Transverse colon (tissue), 4 donors: ENCODE data around the gene HID1. TPM values are rescaled to one million over a fixed set of nuclear protein-coding genes. Genes with fewer than 3 reads are reported as not detected.

ENCODE experiments used
- DNase-seq: peaks from one replicate; pipeline ENCODE4 v3.0.0-alpha.2; 2019
- H3K27ac ChIP-seq, 4 donors: fragments of 200-600 bp; sonication (generic); 2 replicates each; pipeline ENCODE4 v1.5.1; 2016 to 2018; ENCODE audit warnings: inconsistent platforms in 4 of 4
- H3K27me3 ChIP-seq: fragments of 200-600 bp; sonication (generic); 2 replicates; pipeline ENCODE4 v1.5.1; 2017; ENCODE audit warnings: inconsistent platforms
- H3K36me3 ChIP-seq, 4 donors: fragments of 200-600 bp; sonication (generic); 2 replicates each; pipeline ENCODE4 v1.5.1; 2017 to 2019; ENCODE audit warnings: inconsistent platforms in 4 of 4
- H3K4me1 ChIP-seq, 4 donors: fragments of 200-600 bp; sonication (generic); 2 replicates each; pipeline ENCODE4 v1.5.1; 2017 to 2020; ENCODE audit warnings: inconsistent platforms in 4 of 4
- H3K4me3 ChIP-seq, 4 donors: fragments of 200-600 bp; sonication (generic); 1 replicate in 1 of 4; 2 replicates in 3 of 4; pipeline versions ENCODE4 v1.5.1 to v1.6.1; 2017 to 2019; ENCODE audit warnings: inconsistent platforms in 4 of 4
- H3K9me3 ChIP-seq, 2 donors: fragments of 200-600 bp; sonication (generic); 2 replicates each; pipeline ENCODE4 v1.5.1; 2017 to 2019; ENCODE audit warnings: inconsistent platforms in 2 of 2
- CTCF ChIP-seq, 5 experiments: fragments of 200-600 bp in 3 of 5; fragments of 450-650 bp in 2 of 5; sonication (generic) in 3 of 5; IDR thresholded peaks; 1 replicate in 2 of 5; 2 replicates in 3 of 5; pipeline ENCODE4 v1.5.1; 2016 to 2017; ENCODE audit warnings: antibody characterized with exemption in 5 of 5, inconsistent platforms in 3 of 5, mild to moderate bottlenecking in 2 of 5, moderate library complexity in 1 of 5
- EP300 ChIP-seq: sonication (generic); formaldehyde crosslinking; IDR thresholded peaks from one replicate; pipeline ENCODE4 v1.6.1; 2017; ENCODE audit warnings: antibody characterized with exemption, low read depth
- POLR2A ChIP-seq: fragments of 450-650 bp; IDR thresholded peaks from one replicate; pipeline ENCODE4 v1.6.1; 2016; ENCODE audit warnings: antibody characterized with exemption, mild to moderate bottlenecking, moderate library complexity
- POLR2AphosphoS5 ChIP-seq, 3 donors: sonication (generic); formaldehyde crosslinking; IDR thresholded peaks; one replicate each; pipeline ENCODE4 v1.6.1; 2016; ENCODE audit warnings: antibody characterized with exemption in 3 of 3
- WGBS, 2 donors: methylation state at CpG; one replicate each; pipeline ENCODE4 v1.1.5; 2018; ENCODE audit warnings: low coverage in 1 of 2; 5-methylcytosine and 5-hydroxymethylcytosine counted together
- in situ Hi-C, 4 donors: fragments of 200-750 bp; cut with MboI; loops; one replicate each; pipeline versions ENCODE4 v1.15.0 to v1.15.1; 2017; ENCODE audit warnings: low sequenced_read_pairs in 3 of 4, low pct_ligation_motif_present in 1 of 4, low pct_unique_long_range_greater_than_20kb in 1 of 4
- intact Hi-C: fragments of 100-400 bp; cut with DNase I; formaldehyde crosslinking; loops from one replicate; pipeline ENCODE4 v1.15.1; 2023; ENCODE audit warnings: low total_unique reads
- total RNA-seq, 4 donors: library from RNA; depleted of rRNA; stranded (reverse); fragments of >200 nt; gene quantifications; one replicate each; pipeline ENCODE4 v1.1.0, GENCODE V29; 2016

The HID1 gene
- total RNA-seq, 4 donors from 2014 or later = 30.2 to 221 (median 50.7) TPM

DNA sequence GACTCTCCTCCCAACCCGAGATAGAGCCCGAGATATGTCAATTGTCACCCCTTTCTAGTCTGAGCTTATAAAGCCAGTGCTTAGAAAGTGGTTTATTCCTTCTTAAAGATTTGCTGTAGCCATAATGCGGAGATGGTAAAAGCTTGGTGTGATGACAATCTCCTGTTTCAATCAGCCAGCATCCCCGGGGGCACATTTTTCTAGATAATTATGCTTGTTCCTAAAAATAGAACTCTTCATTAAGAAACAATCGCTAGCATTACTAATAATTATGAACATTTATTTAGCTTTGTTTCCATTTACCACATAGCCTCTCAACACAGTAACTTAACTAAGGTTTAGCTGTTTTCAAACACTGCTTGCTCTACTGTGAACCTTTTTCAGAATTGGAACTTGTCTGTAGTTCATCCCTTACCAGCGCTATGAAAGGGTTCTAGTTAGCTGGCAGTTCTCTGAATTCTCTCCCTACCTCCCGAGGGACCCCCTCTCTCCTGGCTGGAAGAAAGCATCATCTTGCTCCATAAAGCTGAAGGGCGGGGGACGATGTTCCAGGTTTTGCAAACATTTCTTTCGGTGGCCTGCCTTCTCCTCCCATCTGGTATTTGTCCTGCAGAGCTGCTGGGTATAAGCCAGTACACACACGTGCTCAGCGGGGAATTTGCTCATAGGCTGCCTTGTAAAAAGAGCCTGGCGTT is 39.0 kb upstream of the HID1 start:
- TF ChIP-seq CTCF (IDR thresholded peaks at IDR 0.05) = no peak
- TF ChIP-seq POLR2AphosphoS5 (IDR thresholded peaks at IDR 0.05) = peak; percentile 53 to 68 (median 63)
- no peak for TF ChIP-seq EP300
- Histone ChIP-seq H3K9me3 (no peaks in the 10 kb centered on the region), H3K36me3 (no peaks in the 10 kb centered on the region), H3K27ac (peak overlapping the region; percentile 88 to 96 (median 94)), H3K4me3 (peak overlapping the region; percentile 51 to 86 (median 82)), H3K27me3 (no peaks in the 10 kb centered on the region), H3K4me1 (peaks cover 21 to 42% (median 26%) of the 10 kb centered on the region in 4 donors)
- intact Hi-C loops (loop anchor here (10.0 kb wide), 1 partner anchor 47 kb away; no protein-coding TSS in a partner anchor), in situ Hi-C loops (no loop called here)
- DNase-seq = peak; percentile 70
- WGBS, 2 donors = 0 to 49% methylated on average over 2 to 13 of the region's 13 CpGs

DNA sequence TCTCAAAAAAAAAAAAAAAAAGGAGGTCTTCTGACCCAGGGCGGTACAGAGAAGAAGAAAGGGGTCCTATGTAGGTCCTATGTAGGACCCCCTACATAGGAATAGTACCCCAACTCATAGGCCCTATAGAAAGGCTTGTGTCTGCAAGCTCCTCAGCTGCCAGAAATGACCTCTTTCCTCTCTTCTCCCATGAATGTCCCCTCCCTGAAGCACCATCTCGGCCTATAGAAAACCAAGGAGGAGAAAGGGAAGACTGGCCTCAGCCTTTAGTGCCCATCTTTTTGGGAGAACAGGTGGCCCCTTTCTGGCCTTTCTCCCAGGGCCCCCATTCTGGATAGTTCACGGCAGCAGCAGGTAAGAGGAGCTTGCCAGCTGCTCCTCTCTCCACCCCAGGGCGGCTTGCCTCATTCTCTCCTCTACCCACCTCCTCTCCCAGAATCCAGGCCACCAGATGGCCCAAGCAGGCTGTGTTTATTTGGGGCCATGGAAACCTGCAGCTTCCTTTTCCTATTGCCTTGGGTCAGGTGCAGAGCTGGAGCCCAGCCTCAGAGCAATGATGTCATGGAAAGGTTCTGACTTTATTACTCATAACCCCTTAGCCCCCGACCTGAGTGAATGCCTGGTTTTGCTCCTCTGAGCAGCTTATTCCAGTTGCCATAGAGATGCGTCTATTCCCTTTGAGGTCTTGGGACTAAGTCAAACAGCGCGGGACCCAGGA is 38.3 kb upstream of the HID1 start:
- intact Hi-C loops (loop anchor here (10.0 kb wide), 1 partner anchor 46 kb away; no protein-coding TSS in a partner anchor), in situ Hi-C loops (no loop called here)
- WGBS, 2 donors = 39 to 59% methylated on average over 2 to 8 of the region's 8 CpGs

DNA sequence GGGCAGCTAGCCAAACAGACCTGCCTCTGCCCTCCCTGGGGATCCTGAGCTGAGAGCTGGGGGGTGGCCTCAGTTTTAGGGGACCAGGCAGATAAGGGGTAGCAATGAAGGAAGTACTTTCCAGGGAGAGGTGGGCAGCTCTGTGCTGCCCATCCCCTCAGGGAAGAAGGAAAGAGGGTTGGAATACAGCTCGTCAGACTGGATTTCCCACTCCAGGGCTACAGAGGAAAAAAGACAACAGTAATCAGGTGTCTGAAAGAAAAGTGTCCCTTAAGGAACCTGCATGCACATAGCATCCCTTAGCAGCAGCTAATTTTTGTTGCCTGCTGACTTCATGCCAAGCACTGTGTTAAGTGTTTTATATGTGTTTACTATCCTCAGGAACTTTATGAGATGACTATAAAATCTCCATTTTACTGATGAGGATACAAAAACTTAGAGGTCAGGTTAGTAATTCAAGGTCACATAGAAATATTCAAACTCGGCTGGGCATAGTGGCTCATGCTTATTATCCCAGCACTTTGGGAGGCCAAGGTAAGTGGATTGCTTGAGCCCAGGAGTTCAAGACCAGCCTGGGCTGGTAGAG is 36.7 kb upstream of the HID1 start:
- intact Hi-C loops (no loop called here), in situ Hi-C loops (no loop called here)
- TF ChIP-seq POLR2A (no peak), CTCF (IDR thresholded peaks at IDR 0.05) (no peak), POLR2AphosphoS5 (IDR thresholded peaks at IDR 0.05) (no peak), EP300 (no peak)
- Histone ChIP-seq H3K4me3 (no peak overlapping the region), H3K4me1 (peaks cover 21 to 42% (median 26%) of the 10 kb centered on the region in 4 donors), H3K27me3 (no peaks in the 10 kb centered on the region), H3K9me3 (no peaks in the 10 kb centered on the region), H3K36me3 (no peaks in the 10 kb centered on the region), H3K27ac (peak overlapping the region; percentile 37 to 91 (median 70))
- 17 to 20% methylated on average over 2 of the region's 2 CpGs for WGBS, 2 donors
- peak; percentile 49 for DNase-seq

More for the DNA sequence above, 38.3 kb upstream of the HID1 start:
- no peaks in the 10 kb centered on the region for H3K36me3 ChIP-seq
- H3K27me3 ChIP-seq = no peaks in the 10 kb centered on the region
- no peak overlapping the region for H3K4me3 ChIP-seq
- peak; percentile 56 for DNase-seq
- peak overlapping the region; percentile 88 to 96 (median 94) for H3K27ac ChIP-seq
- peaks cover 21 to 42% (median 26%) of the 10 kb centered on the region in 4 donors for H3K4me1 ChIP-seq
- no peaks in the 10 kb centered on the region for H3K9me3 ChIP-seq
- TF ChIP-seq CTCF (IDR thresholded peaks at IDR 0.05) (no peak), POLR2AphosphoS5 (IDR thresholded peaks at IDR 0.05) (peak; percentile 55 to 64 (median 57))

DNA sequence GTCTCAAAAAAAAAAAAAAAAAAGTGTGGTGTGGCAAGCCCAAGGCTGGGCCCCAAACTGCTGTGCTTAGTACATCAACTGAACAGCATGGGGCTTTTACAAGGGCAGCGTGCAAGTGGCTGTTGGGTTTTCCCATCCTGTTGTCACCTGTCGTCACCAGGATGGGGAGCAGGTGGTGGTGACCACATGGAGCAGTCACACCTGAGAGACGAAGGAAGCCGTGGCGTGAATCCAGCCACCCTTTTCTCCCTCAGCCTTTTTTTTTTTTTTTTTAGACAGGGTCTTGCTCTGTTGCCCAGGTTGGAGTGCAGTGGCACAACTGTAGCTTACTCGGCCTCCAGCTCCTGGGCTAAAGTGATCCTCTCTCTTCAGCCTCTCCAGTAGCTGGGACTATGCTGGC is 35.8 kb upstream of the HID1 start:
- 57 to 100% methylated on average over 1 to 6 of the region's 6 CpGs for WGBS, 2 donors
- no peaks in the 10 kb centered on the region for H3K9me3 ChIP-seq
- TF ChIP-seq EP300 = no peak
- TF ChIP-seq POLR2A = no peak
- no peak for TF ChIP-seq POLR2AphosphoS5 (IDR thresholded peaks at IDR 0.05)
- no peak for TF ChIP-seq CTCF (IDR thresholded peaks at IDR 0.05)
- no peaks in the 10 kb centered on the region for H3K27me3 ChIP-seq
- intact Hi-C loops = no loop called here
- H3K36me3 ChIP-seq = no peaks in the 10 kb centered on the region
- no peak overlapping the region for H3K27ac ChIP-seq
- H3K4me1 ChIP-seq = peaks cover 16 to 36% (median 21%) of the 10 kb centered on the region in 4 donors
- in situ Hi-C loops = no loop called here
- no peak overlapping the region for H3K4me3 ChIP-seq
- no peak for DNase-seq
